ENCODE data around the gene NLGN1.

GRCh38 chr3:173659972-173660371 is 262.4 kb downstream of the NLGN1 start:
- TF ChIP-seq CTCF (IDR thresholded peaks at IDR 0.05; ENCODE audit: low read depth, low read length) = no peak
- no peak for TF ChIP-seq POLR2A (IDR thresholded peaks at IDR 0.05; ENCODE audit: extremely low read depth, insufficient read length)
- TF ChIP-seq MAX (IDR thresholded peaks at IDR 0.05; ENCODE audit: low read depth, low read length) = no peak

All from NB4 (cell line).